Keratinocyte (primary cell): ENCODE results near the gene PHACTR1. TPM values are rescaled to one million over a fixed set of nuclear protein-coding genes. Genes with fewer than 3 reads are reported as not detected.

Source experiments
- DNase-seq: peaks from one replicate; pipeline ENCODE4 v3.0.0-alpha.2; 2011; ENCODE audit warnings: low read depth, missing footprints, low spot score
- FAIRE-seq: peaks from 2 replicates; lab custom pipeline; 2011; peaks lifted over from hg19 to GRCh38; lab: Jason Lieb, UNC
- H2AFZ ChIP-seq: 2 replicates; pipeline ENCODE4 v1.6.0; 2012; ENCODE audit warnings: low read length, control low read depth, inconsistent platforms; ENCODE audit not compliant: control insufficient read depth
- H3K27ac ChIP-seq: 2 replicates; pipeline ENCODE4 v1.5.1; 2011; ENCODE audit warnings: low read length; ENCODE audit not compliant: control insufficient read depth, insufficient read depth
- H3K27me3 ChIP-seq: 3 replicates; pipeline ENCODE4 v1.6.0; 2011; ENCODE audit warnings: low read length; ENCODE audit not compliant: control insufficient read depth, insufficient read depth; ENCODE audit errors: extremely low read depth
- H3K36me3 ChIP-seq, 2 experiments: 2 replicates in 1 of 2; 3 replicates in 1 of 2; pipeline ENCODE4 v1.5.1; 2011; ENCODE audit warnings: low read length in 2 of 2, mild to moderate bottlenecking in 1 of 2; ENCODE audit not compliant: control insufficient read depth in 2 of 2, insufficient read depth in 2 of 2; ENCODE audit errors: extremely low read depth in 1 of 2
- H3K4me1 ChIP-seq: 3 replicates; pipeline ENCODE4 v1.5.1; 2011; ENCODE audit warnings: low read length; ENCODE audit not compliant: control insufficient read depth, insufficient read depth; ENCODE audit errors: extremely low read depth
- H3K4me2 ChIP-seq: 3 replicates; pipeline ENCODE4 v1.6.0; 2011; ENCODE audit warnings: low read depth, low read length; ENCODE audit not compliant: control insufficient read depth, insufficient read depth; ENCODE audit errors: extremely low read depth
- H3K4me3 ChIP-seq, 3 experiments: fragments of 200-600 bp in 1 of 3; sonication (generic) in 1 of 3; 2 replicates in 2 of 3; 3 replicates in 1 of 3; pipeline ENCODE4 v1.5.1; 2011 to 2016; ENCODE audit warnings: low read length in 3 of 3, mild to moderate bottlenecking in 3 of 3, control low read depth in 2 of 3, inconsistent platforms in 1 of 3, low read depth in 1 of 3, mixed read lengths in 1 of 3, mixed run types in 1 of 3, moderate library complexity in 1 of 3; ENCODE audit not compliant: control insufficient read depth in 2 of 3, insufficient read depth in 2 of 3; ENCODE audit errors: extremely low read depth in 1 of 3
- H3K79me2 ChIP-seq: 2 replicates; pipeline ENCODE4 v1.6.0; 2012; ENCODE audit warnings: low read length; ENCODE audit not compliant: control insufficient read depth, insufficient read depth
- H3K9ac ChIP-seq: 3 replicates; pipeline ENCODE4 v1.6.0; 2011; ENCODE audit warnings: low read length; ENCODE audit not compliant: control insufficient read depth, insufficient read depth; ENCODE audit errors: extremely low read depth
- H3K9me1 ChIP-seq: 3 replicates; pipeline ENCODE4 v1.6.0; 2011; ENCODE audit warnings: low read length; ENCODE audit not compliant: control insufficient read depth, insufficient read depth; ENCODE audit errors: extremely low read depth
- H3K9me3 ChIP-seq: 2 replicates; pipeline ENCODE4 v1.5.1; 2012; ENCODE audit warnings: low read depth, low read length; ENCODE audit not compliant: control insufficient read depth
- H4K20me1 ChIP-seq: 3 replicates; pipeline ENCODE4 v1.6.0; 2011; ENCODE audit warnings: low read length; ENCODE audit not compliant: control insufficient read depth, insufficient read depth; ENCODE audit errors: extremely low read depth
- EZH2 ChIP-seq: IDR thresholded peaks from one replicate; pipeline ENCODE4 v1.6.1; 2012; ENCODE audit warnings: inconsistent platforms, mild to moderate bottlenecking, low read length, moderate library complexity
- dilution Hi-C: fragments of 300-500 bp; cut with MboI; formaldehyde crosslinking; loops from one replicate; pipeline ENCODE4 v1.7.0; 2020; ENCODE audit warnings: low sequenced_read_pairs; ENCODE audit not compliant: extremely low pct_ligation_motif_present
- polyA plus RNA-seq, 5 experiments: library from polyadenylated mRNA; depleted of rRNA in 3 of 5; stranded (reverse) in 3 of 5; stranded (forward) in 1 of 5; unstranded in 1 of 5; fragments of >200 nt; gene quantifications; 1 replicate in 1 of 5; 2 replicates in 3 of 5; 3 replicates in 1 of 5; pipeline versions ENCODE4 v1.2.1 to v1.2.3, GENCODE V29; 2011 to 2012; ENCODE audit warnings: missing spikeins in 2 of 5, low read depth in 1 of 5, low replicate concordance in 1 of 5
- TF ChIP-seq, protein P1 (sequence below), 3 experiments: IDR thresholded peaks in 1 of 3; conservative IDR thresholded peaks in 1 of 3; optimal IDR thresholded peaks in 1 of 3; 2 replicates in 2 of 3; 3 replicates in 1 of 3; pipeline versions ENCODE3 to v1.5.1; 2011; ENCODE audit warnings: low read length in 3 of 3, mild to moderate bottlenecking in 3 of 3, moderate library complexity in 2 of 3, control low read depth in 1 of 3, inconsistent platforms in 1 of 3; ENCODE audit not compliant: insufficient read depth in 2 of 3; ENCODE audit errors: extremely low read depth in 1 of 3

PHACTR1 gene
- polyA plus RNA-seq, 1 donor (not counting 4 experiments of a cell fraction or from before 2014, with no cell fraction given), result 0.22 TPM

DNA sequence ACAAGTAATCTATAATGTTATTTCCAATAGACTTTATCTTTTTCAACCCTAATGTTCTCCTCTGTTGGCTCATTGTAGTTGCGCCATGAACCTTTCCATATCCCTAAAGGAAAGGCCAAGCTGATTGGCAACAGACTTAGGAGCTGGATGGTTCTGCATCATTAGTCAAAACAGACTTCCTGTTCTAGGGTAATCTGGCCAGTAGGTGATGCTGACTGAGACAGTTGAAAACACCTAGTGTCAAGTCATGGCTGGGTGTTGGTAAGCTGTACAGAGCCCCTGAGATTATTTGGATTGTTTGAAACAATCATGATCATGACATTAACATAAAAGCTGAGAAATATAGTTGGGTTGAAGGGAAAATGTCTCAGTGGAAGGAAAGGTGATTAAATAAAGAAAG lies 231.4 kb downstream of the PHACTR1 start:
- Histone ChIP-seq H3K4me3 (no peak overlapping the region), H3K9ac (no peak overlapping the region), H3K4me1 (no peaks in the 10 kb centered on the region), H3K9me3 (no peaks in the 10 kb centered on the region), H3K36me3 (no peaks in the 10 kb centered on the region), H2AFZ (no peak overlapping the region), H3K9me1 (no peaks in the 10 kb centered on the region), H4K20me1 (no peaks in the 10 kb centered on the region), H3K27ac (no peak overlapping the region), H3K79me2 (no peaks in the 10 kb centered on the region), H3K27me3 (no peaks in the 10 kb centered on the region), H3K4me2 (no peak overlapping the region)
- FAIRE-seq (no peak), DNase-seq (no peak)
- dilution Hi-C loops, result no loop called here
- TF ChIP-seq EZH2, result no peak
- TF ChIP-seq, protein P1, sequence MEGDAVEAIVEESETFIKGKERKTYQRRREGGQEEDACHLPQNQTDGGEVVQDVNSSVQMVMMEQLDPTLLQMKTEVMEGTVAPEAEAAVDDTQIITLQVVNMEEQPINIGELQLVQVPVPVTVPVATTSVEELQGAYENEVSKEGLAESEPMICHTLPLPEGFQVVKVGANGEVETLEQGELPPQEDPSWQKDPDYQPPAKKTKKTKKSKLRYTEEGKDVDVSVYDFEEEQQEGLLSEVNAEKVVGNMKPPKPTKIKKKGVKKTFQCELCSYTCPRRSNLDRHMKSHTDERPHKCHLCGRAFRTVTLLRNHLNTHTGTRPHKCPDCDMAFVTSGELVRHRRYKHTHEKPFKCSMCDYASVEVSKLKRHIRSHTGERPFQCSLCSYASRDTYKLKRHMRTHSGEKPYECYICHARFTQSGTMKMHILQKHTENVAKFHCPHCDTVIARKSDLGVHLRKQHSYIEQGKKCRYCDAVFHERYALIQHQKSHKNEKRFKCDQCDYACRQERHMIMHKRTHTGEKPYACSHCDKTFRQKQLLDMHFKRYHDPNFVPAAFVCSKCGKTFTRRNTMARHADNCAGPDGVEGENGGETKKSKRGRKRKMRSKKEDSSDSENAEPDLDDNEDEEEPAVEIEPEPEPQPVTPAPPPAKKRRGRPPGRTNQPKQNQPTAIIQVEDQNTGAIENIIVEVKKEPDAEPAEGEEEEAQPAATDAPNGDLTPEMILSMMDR (optimal IDR thresholded peaks at IDR 0.05 in 1 of 3, IDR thresholded peaks at IDR 0.05 in 1 of 3, conservative IDR thresholded peaks at IDR 0.05 in 1 of 3; ENCODE audit: extremely low read depth in 1 of 3, insufficient read depth in 2 of 3, low read length in 3 of 3), result no peak

GRCh38 chr6:12950976-12951375 lies 234.4 kb downstream of the PHACTR1 start:
- H3K27me3 ChIP-seq, result no peaks in the 10 kb centered on the region
- H3K79me2 ChIP-seq, result no peaks in the 10 kb centered on the region
- no peak for DNase-seq
- H3K9me1 ChIP-seq, result no peaks in the 10 kb centered on the region
- TF ChIP-seq, protein P1 (optimal IDR thresholded peaks at IDR 0.05 in 1 of 3, IDR thresholded peaks at IDR 0.05 in 1 of 3, conservative IDR thresholded peaks at IDR 0.05 in 1 of 3; ENCODE audit: extremely low read depth in 1 of 3, insufficient read depth in 2 of 3, low read length in 3 of 3), result no peak
- no peak for TF ChIP-seq EZH2
- FAIRE-seq, result no peak
- no peak overlapping the region for H3K27ac ChIP-seq
- H4K20me1 ChIP-seq, result no peaks in the 10 kb centered on the region
- dilution Hi-C loops, result no loop called here
- H3K9ac ChIP-seq, result no peak overlapping the region
- H3K4me3 ChIP-seq, result no peak overlapping the region
- H3K9me3 ChIP-seq, result no peaks in the 10 kb centered on the region
- no peak overlapping the region for H3K4me2 ChIP-seq
- no peak overlapping the region for H2AFZ ChIP-seq
- H3K36me3 ChIP-seq, result no peaks in the 10 kb centered on the region
- H3K4me1 ChIP-seq, result no peaks in the 10 kb centered on the region
